CD14-positive monocyte (primary cell): ENCODE results near the gene KEAP1. TPM values are rescaled to one million over a fixed set of nuclear protein-coding genes. Genes with fewer than 3 reads are reported as not detected.

ENCODE experiments used
- DNase-seq, 3 donors: peaks; one replicate each; pipeline ENCODE4 v3.0.0-alpha.2; 2011 to 2022
- H2AFZ ChIP-seq: 2 replicates; pipeline ENCODE4 v1.6.0; 2012; ENCODE audit warnings: mild to moderate bottlenecking, low read depth, low read length, inconsistent platforms; ENCODE audit not compliant: insufficient read depth, poor library complexity, severe bottlenecking
- H3K27ac ChIP-seq, 2 donors: 1 replicate in 1 of 2; 2 replicates in 1 of 2; pipeline ENCODE4 v1.5.1; 2012 to 2013; ENCODE audit warnings: low read length in 2 of 2, control low read depth in 1 of 2, inconsistent platforms in 1 of 2, low read depth in 1 of 2, mild to moderate bottlenecking in 1 of 2
- H3K27me3 ChIP-seq, 2 donors: one replicate each; pipeline versions ENCODE4 v1.6.0 to v1.6.1; 2011 to 2013; ENCODE audit warnings: low read length in 2 of 2; ENCODE audit not compliant: control insufficient read depth in 2 of 2, insufficient read depth in 2 of 2
- H3K36me3 ChIP-seq, 2 donors: replicated peaks in 1 of 2; 1 replicate in 1 of 2; 2 replicates in 1 of 2; pipeline versions ENCODE4 v1.5.1 to v1.6.1; 2012 to 2013; ENCODE audit warnings: low read length in 2 of 2, control low read depth in 1 of 2, inconsistent platforms in 1 of 2, mild to moderate bottlenecking in 1 of 2; ENCODE audit not compliant: insufficient read depth in 2 of 2, control insufficient read depth in 1 of 2
- H3K4me1 ChIP-seq, 2 donors: 1 replicate in 1 of 2; 2 replicates in 1 of 2; pipeline versions ENCODE4 v1.5.1 to v1.6.1; 2012 to 2013; ENCODE audit warnings: low read length in 2 of 2, control low read depth in 1 of 2, inconsistent platforms in 1 of 2, mild to moderate bottlenecking in 1 of 2, moderate library complexity in 1 of 2; ENCODE audit not compliant: insufficient read depth in 2 of 2, control insufficient read depth in 1 of 2
- H3K4me2 ChIP-seq: replicated peaks from 2 replicates; pipeline ENCODE3; 2012; ENCODE audit warnings: low read length, moderate library complexity, mild to moderate bottlenecking; ENCODE audit not compliant: poor library complexity, severe bottlenecking; ENCODE audit errors: extremely low read depth
- H3K4me3 ChIP-seq, 3 experiments: fragments of 200-600 bp in 1 of 3; sonication (generic) in 1 of 3; replicated peaks in 1 of 3; 1 replicate in 2 of 3; 2 replicates in 1 of 3; pipeline ENCODE4 v1.5.1; 2011 to 2013; ENCODE audit warnings: low read length in 3 of 3, mild to moderate bottlenecking in 3 of 3, control low read depth in 2 of 3, low read depth in 2 of 3, inconsistent platforms in 1 of 3, moderate library complexity in 1 of 3
- H3K79me2 ChIP-seq: 2 replicates; pipeline ENCODE4 v1.6.0; 2012; ENCODE audit warnings: mild to moderate bottlenecking, control low read depth, inconsistent platforms, low read length, moderate library complexity; ENCODE audit not compliant: insufficient read depth
- H3K9ac ChIP-seq: 2 replicates; pipeline ENCODE4 v1.6.0; 2017; ENCODE audit warnings: low read length, mild to moderate bottlenecking; ENCODE audit not compliant: insufficient read depth, poor library complexity, severe bottlenecking
- H3K9me3 ChIP-seq, 2 donors: replicated peaks in 1 of 2; 1 replicate in 1 of 2; 2 replicates in 1 of 2; pipeline versions ENCODE4 v1.5.1 to v1.6.1; 2012 to 2013; ENCODE audit warnings: low read length in 2 of 2, control low read depth in 1 of 2; ENCODE audit not compliant: control insufficient read depth in 1 of 2, insufficient read depth in 1 of 2
- H4K20me1 ChIP-seq: 2 replicates; pipeline ENCODE4 v1.6.0; 2012; ENCODE audit warnings: mild to moderate bottlenecking, low read length, control low read depth, moderate library complexity; ENCODE audit not compliant: insufficient read depth
- H3K27ac Mint-ChIP-seq, 7 donors: one replicate each; pipeline ENCODE4 v1.8.0; 2020; ENCODE audit warnings: mild to moderate bottlenecking in 7 of 7, mixed read lengths in 7 of 7, moderate library complexity in 6 of 7, inconsistent platforms in 2 of 7
- H3K27me3 Mint-ChIP-seq, 3 donors: one replicate each; pipeline ENCODE4 v1.8.0; 2021 to 2022; ENCODE audit warnings: low read depth in 3 of 3, mild to moderate bottlenecking in 3 of 3, mixed read lengths in 3 of 3, moderate library complexity in 3 of 3, inconsistent platforms in 1 of 3
- H3K36me3 Mint-ChIP-seq, 2 donors: one replicate each; pipeline ENCODE4 v1.8.0; 2020; ENCODE audit warnings: mixed read lengths in 2 of 2, inconsistent platforms in 1 of 2, mild to moderate bottlenecking in 1 of 2
- H3K4me1 Mint-ChIP-seq: one replicate; pipeline ENCODE4 v1.8.0; 2020; ENCODE audit warnings: mild to moderate bottlenecking, mixed read lengths
- H3K4me3 Mint-ChIP-seq, 2 donors: one replicate each; pipeline ENCODE4 v1.8.0; 2020; ENCODE audit warnings: mild to moderate bottlenecking in 2 of 2, mixed read lengths in 2 of 2, moderate library complexity in 1 of 2
- H3K9me3 Mint-ChIP-seq, 7 donors: one replicate each; pipeline ENCODE4 v1.8.0; 2020 to 2022; ENCODE audit warnings: mixed read lengths in 7 of 7, mild to moderate bottlenecking in 6 of 7, moderate library complexity in 6 of 7, inconsistent platforms in 2 of 7
- WGBS: methylation state at CpG from one replicate; pipeline ENCODE4 v1.1.5; 2013; ENCODE audit warnings: missing lambda C conversion rate; ENCODE audit not compliant: insufficient coverage; 5-methylcytosine and 5-hydroxymethylcytosine counted together
- intact Hi-C, 2 donors: fragments of 100-400 bp; cut with micrococcal nuclease; formaldehyde crosslinking; loops; one replicate each; pipeline versions ENCODE4 v1.15.0 to v1.15.1; 2023
- polyA plus RNA-seq, 3 donors: library from polyadenylated mRNA; depleted of rRNA in 1 of 3; unstranded in 2 of 3; stranded (reverse) in 1 of 3; fragments of 300-500 nt in 2 of 3; fragments of >200 nt in 1 of 3; fragmentation: Illumina TruSeq in 2 of 3; gene quantifications; 1 replicate in 2 of 3; 2 replicates in 1 of 3; pipeline ENCODE4 v1.2.3, GENCODE V29; 2012 to 2021
- TF ChIP-seq, protein P1 (sequence below): fragments of 200-600 bp; IDR thresholded peaks from one replicate; pipeline ENCODE4 v1.8.0; 2022; ENCODE audit warnings: antibody characterized with exemption, mild to moderate bottlenecking

KEAP1 gene
- polyA plus RNA-seq, 3 donors, result 26.0 to 32.6 (median 26.1) TPM

GRCh38 chr19:10538204-10538983 lies 35.2 kb upstream of the KEAP1 start:
- Histone ChIP-seq H3K36me3 (no peaks in the 10 kb centered on the region), H2AFZ (peak overlapping the region; percentile 32), H3K4me3 (peak overlapping the region in 1 of 3 experiments; percentile 39), H3K9ac (no peak overlapping the region), H3K27me3 (peaks cover 0 to 5% of the 10 kb centered on the region in 2 donors), H3K4me2 (peak overlapping the region; percentile 48), H3K9me3 (no peaks in the 10 kb centered on the region), H3K4me1 (peaks cover 15 to 24% of the 10 kb centered on the region in 2 donors), H3K79me2 (no peaks in the 10 kb centered on the region), H4K20me1 (no peaks in the 10 kb centered on the region), H3K27ac (no peak overlapping the region)
- H3K27me3 Mint-ChIP-seq, result peaks cover 6 to 25% (median 15%) of the 10 kb centered on the region in 3 donors
- H3K4me1 Mint-ChIP-seq, result peaks cover 18% of the 10 kb centered on the region
- intact Hi-C loops, result no loop called here
- peak overlapping the region; percentile 80 to 94 for H3K4me3 Mint-ChIP-seq
- H3K36me3 Mint-ChIP-seq, result no peaks in the 10 kb centered on the region
- 42% methylated on average over 11 of the region's 20 CpGs for WGBS
- DNase-seq, result peak in 2 of 3 donors; percentile 47 to 56
- peaks cover 0 to 3% (median 0%) of the 10 kb centered on the region in 7 donors for H3K9me3 Mint-ChIP-seq
- peak overlapping the region in 4 of 7 donors; percentile 40 to 74 (median 52) for H3K27ac Mint-ChIP-seq
- TF ChIP-seq, protein P1, sequence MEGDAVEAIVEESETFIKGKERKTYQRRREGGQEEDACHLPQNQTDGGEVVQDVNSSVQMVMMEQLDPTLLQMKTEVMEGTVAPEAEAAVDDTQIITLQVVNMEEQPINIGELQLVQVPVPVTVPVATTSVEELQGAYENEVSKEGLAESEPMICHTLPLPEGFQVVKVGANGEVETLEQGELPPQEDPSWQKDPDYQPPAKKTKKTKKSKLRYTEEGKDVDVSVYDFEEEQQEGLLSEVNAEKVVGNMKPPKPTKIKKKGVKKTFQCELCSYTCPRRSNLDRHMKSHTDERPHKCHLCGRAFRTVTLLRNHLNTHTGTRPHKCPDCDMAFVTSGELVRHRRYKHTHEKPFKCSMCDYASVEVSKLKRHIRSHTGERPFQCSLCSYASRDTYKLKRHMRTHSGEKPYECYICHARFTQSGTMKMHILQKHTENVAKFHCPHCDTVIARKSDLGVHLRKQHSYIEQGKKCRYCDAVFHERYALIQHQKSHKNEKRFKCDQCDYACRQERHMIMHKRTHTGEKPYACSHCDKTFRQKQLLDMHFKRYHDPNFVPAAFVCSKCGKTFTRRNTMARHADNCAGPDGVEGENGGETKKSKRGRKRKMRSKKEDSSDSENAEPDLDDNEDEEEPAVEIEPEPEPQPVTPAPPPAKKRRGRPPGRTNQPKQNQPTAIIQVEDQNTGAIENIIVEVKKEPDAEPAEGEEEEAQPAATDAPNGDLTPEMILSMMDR, result no peak

DNA sequence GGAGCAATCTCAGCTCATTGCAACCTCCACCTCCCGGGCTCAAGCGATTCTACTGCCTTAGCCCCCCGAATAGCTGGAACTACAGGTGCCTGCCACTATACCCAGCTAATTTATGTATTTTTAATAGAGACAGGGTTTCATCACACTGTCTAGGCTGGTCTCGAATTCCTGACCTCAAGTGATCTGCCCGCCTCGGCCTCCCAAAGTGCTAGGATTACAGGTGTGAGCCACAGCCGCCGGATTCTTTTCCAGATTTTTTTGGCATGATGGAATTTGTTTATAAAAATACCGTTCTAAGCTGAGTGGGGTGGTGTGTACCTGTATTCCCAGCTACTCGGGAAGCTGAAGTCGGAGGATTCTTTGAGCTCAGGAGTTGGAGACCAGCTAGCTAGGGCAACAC lies 34.5 kb upstream of the KEAP1 start:
- H3K79me2 ChIP-seq, result no peaks in the 10 kb centered on the region
- H3K4me3 Mint-ChIP-seq, result no peak overlapping the region
- no peaks in the 10 kb centered on the region for H3K36me3 ChIP-seq
- no peak overlapping the region for H3K27ac ChIP-seq
- no peak overlapping the region for H2AFZ ChIP-seq
- no peak for DNase-seq
- H3K36me3 Mint-ChIP-seq, result no peaks in the 10 kb centered on the region
- H3K9ac ChIP-seq, result no peak overlapping the region
- peaks cover 16% of the 10 kb centered on the region for H3K4me1 Mint-ChIP-seq
- H3K27me3 ChIP-seq, result peaks cover 0 to 5% of the 10 kb centered on the region in 2 donors
- peaks cover 0 to under 1% of the 10 kb centered on the region in 2 donors for H3K9me3 ChIP-seq
- intact Hi-C loops, result no loop called here
- WGBS, result 100% methylated on average over 3 of the region's 11 CpGs
- H3K4me1 ChIP-seq, result peaks cover 12 to 20% of the 10 kb centered on the region in 2 donors
- H3K27ac Mint-ChIP-seq, result peak overlapping the region in 1 of 7 donors; percentile 40
- no peak overlapping the region for H3K4me2 ChIP-seq
- TF ChIP-seq, protein P1, result no peak
- H4K20me1 ChIP-seq, result no peaks in the 10 kb centered on the region
- H3K9me3 Mint-ChIP-seq, result peaks cover 0 to 2% (median under 1%) of the 10 kb centered on the region in 7 donors
- no peak overlapping the region for H3K4me3 ChIP-seq
- peaks cover 6 to 25% (median 15%) of the 10 kb centered on the region in 3 donors for H3K27me3 Mint-ChIP-seq
